Measurements from ENCODE around the gene YKT6. TPM values are rescaled to one million over a fixed set of nuclear protein-coding genes. Genes with fewer than 3 reads are reported as not detected.

YKT6 gene
- total RNA-seq, 4 donors from 2014 or later: 51.7 to 90.0 (median 60.2) TPM

DNA sequence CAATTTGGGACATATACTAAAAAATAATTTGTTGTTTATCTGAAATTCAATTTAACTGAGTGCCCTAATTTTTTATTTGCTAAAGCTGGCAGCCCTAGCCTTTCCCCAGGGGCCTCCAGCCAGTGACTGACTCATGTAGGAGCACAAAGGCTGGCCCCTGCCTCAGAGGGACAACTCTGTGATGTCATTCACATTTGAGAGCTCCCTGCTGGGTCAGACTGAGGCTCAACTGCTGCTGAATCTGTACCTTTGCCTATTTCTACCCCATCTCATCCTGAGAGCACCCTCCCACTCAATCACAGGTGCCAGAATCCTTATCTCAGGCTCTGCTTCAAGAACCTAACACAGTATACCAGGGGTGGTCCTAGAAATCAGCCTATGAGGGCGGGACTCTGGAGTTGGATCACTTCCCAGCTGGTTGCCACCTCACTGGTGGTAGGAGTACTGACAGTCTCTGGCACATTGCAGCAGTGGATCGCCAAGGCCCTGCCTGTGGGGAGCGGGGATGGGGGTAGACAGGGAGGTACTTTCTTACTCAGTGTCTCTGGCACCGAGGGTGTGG, 23.1 kb upstream of the YKT6 start:
- H3K36me3 ChIP-seq: no peaks in the 10 kb centered on the region
- H3K9me3 ChIP-seq: no peaks in the 10 kb centered on the region
- no peak for DNase-seq
- no peak overlapping the region for H3K27ac ChIP-seq
- 69 to 87% methylated on average over 3 to 4 of the region's 4 CpGs for WGBS, 2 donors
- H3K4me1 ChIP-seq: no peaks in the 10 kb centered on the region
- H3K4me3 ChIP-seq (replicated peaks in 1 of 3): no peak overlapping the region
- no peaks in the 10 kb centered on the region for H3K27me3 ChIP-seq
- intact Hi-C loops (cut with DNase I): no loop called here
- TF ChIP-seq POLR2A (IDR thresholded peaks at IDR 0.05): no peak
- TF ChIP-seq, protein P1, sequence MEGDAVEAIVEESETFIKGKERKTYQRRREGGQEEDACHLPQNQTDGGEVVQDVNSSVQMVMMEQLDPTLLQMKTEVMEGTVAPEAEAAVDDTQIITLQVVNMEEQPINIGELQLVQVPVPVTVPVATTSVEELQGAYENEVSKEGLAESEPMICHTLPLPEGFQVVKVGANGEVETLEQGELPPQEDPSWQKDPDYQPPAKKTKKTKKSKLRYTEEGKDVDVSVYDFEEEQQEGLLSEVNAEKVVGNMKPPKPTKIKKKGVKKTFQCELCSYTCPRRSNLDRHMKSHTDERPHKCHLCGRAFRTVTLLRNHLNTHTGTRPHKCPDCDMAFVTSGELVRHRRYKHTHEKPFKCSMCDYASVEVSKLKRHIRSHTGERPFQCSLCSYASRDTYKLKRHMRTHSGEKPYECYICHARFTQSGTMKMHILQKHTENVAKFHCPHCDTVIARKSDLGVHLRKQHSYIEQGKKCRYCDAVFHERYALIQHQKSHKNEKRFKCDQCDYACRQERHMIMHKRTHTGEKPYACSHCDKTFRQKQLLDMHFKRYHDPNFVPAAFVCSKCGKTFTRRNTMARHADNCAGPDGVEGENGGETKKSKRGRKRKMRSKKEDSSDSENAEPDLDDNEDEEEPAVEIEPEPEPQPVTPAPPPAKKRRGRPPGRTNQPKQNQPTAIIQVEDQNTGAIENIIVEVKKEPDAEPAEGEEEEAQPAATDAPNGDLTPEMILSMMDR (IDR thresholded peaks at IDR 0.05): no peak

DNA sequence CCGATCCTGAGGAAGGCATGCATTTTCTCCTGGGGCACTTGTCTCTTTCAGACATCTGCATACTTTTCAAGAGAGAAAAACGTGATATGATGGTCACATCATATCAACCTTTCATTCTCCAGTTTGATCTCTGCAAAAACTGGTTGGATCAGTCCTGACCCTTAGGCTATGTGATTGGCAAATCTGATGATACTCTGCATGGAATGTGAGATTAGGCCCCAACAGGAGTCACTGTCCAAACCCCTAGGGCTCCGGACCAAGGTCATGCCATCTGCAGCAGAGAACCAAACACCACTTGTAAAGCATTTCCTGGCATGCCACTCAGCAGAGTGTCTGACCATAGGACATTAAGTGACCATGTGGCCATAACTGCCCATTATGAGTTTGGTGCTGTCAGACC, 20.1 kb upstream of the YKT6 start:
- Histone ChIP-seq H3K9me3 (no peaks in the 10 kb centered on the region), H3K27me3 (no peaks in the 10 kb centered on the region), H3K4me1 (no peaks in the 10 kb centered on the region), H3K27ac (no peak overlapping the region), H3K4me3 (replicated peaks in 1 of 3) (no peak overlapping the region), H3K36me3 (no peaks in the 10 kb centered on the region)
- WGBS, 2 donors: 75% methylated on average over 3 of the region's 3 CpGs
- no peak for DNase-seq
- TF ChIP-seq, protein P1 (IDR thresholded peaks at IDR 0.05): no peak
- TF ChIP-seq POLR2A (IDR thresholded peaks at IDR 0.05): no peak
- intact Hi-C loops (cut with DNase I): no loop called here

DNA sequence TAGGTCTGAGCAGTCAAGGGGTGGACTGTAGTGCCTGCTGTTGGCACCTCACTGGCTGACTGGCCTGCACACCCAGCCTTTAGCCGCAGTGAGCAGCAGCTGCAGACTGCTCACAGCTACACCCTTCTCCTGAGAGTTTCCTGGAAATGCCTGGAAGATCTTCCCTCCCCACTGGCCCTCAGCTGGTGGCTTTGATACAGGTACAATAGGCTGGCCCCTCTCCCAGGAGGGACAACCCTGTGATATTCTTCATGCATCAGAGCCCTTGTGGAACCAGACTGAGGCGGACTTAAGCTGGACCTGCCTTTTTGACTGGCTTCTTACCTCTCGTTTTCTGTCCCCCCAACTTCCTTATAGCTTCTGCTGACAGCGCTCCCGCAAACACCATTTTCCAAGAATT, 18.0 kb upstream of the YKT6 start:
- intact Hi-C loops (cut with DNase I): no loop called here
- Histone ChIP-seq H3K27me3 (no peaks in the 10 kb centered on the region), H3K4me3 (replicated peaks in 1 of 3) (no peak overlapping the region), H3K9me3 (no peaks in the 10 kb centered on the region), H3K4me1 (no peaks in the 10 kb centered on the region), H3K36me3 (no peaks in the 10 kb centered on the region), H3K27ac (no peak overlapping the region)
- DNase-seq: no peak
- WGBS, 2 donors: 93 to 97% methylated on average over 4 to 5 of the region's 5 CpGs
- no peak for TF ChIP-seq POLR2A (IDR thresholded peaks at IDR 0.05)
- TF ChIP-seq, protein P1 (IDR thresholded peaks at IDR 0.05): no peak

DNA sequence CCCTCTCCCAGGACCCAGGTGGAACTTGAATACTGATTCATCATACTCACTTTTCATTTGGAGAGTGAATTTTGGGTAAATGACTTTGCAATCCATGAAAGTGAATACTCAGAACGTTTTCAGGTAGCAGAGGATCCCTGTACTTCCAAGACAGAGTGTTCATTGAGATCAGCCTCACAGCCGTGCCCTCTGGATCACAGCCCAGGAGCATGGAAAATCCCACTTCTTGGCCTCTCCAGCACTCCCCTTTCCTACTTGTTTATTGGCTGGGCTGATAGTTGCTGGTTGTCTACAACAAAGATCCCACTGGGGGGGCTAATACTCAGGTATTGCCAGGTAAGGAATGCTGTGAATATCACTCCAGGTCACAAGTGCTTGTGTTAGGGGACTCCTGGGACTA, 17.4 kb upstream of the YKT6 start:
- Histone ChIP-seq H3K27ac (no peak overlapping the region), H3K4me3 (replicated peaks in 1 of 3) (no peak overlapping the region), H3K36me3 (no peaks in the 10 kb centered on the region), H3K27me3 (no peaks in the 10 kb centered on the region), H3K4me1 (no peaks in the 10 kb centered on the region), H3K9me3 (no peaks in the 10 kb centered on the region)
- no peak for DNase-seq
- TF ChIP-seq, protein P1 (IDR thresholded peaks at IDR 0.05): no peak
- TF ChIP-seq POLR2A (IDR thresholded peaks at IDR 0.05): no peak
- 56 to 66% methylated on average over 2 of the region's 2 CpGs for whole genome bisulfite sequencing, 2 donors
- intact Hi-C loops (cut with DNase I): no loop called here

DNA sequence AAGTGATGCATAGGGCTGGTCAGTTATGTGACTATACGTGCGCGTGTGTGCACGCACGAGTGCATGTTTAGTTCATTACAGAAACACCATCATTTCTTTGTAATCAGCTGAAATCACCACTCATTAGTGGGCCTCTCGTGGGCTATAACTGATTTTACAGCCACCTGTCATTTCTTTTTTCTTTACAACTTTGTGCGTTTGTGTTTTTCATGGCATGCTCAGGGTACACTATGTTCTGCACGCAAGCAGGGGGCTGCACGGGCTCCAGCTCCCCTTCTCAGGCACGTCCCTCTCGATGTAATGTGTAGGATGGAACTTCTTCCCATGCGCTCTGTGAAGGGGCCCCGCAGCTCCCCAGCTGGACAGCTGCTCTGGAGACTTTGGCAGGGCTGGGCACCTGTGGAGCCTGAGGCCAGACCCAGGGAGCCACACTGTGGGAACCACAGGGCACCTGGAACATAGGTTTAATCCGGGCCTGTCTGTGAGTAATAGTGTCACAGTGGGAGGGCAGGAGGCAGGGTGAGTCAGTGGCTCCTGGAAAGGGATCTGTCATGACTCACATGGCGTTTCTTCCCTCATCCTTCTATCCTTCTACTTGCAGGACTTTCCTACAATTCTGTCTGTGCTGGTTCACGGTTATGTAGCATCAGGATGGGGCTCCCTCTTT, 16.4 kb upstream of the YKT6 start:
- TF ChIP-seq POLR2A (IDR thresholded peaks at IDR 0.05): no peak
- TF ChIP-seq, protein P1 (IDR thresholded peaks at IDR 0.05): no peak

More for the DNA sequence above, 16.4 kb upstream of the YKT6 start:
- H3K27me3 ChIP-seq: no peaks in the 10 kb centered on the region
- intact Hi-C loops (cut with DNase I): no loop called here
- no peaks in the 10 kb centered on the region for H3K36me3 ChIP-seq
- H3K4me3 ChIP-seq (replicated peaks in 1 of 3): no peak overlapping the region
- 80 to 81% methylated on average over 16 of the region's 16 CpGs for WGBS, 2 donors
- H3K27ac ChIP-seq: no peak overlapping the region
- no peaks in the 10 kb centered on the region for H3K9me3 ChIP-seq
- peaks cover 0 to 3% of the 10 kb centered on the region in 2 donors for H3K4me1 ChIP-seq
- no peak for DNase-seq

All from thyroid gland (tissue), 4 donors.